HS-5 (cell line): ENCODE data around the gene ITPR3.

Source experiments
- DNase-seq: peaks from one replicate; pipeline ENCODE4 v3.0.0-alpha.2; 2012; ENCODE audit warnings: low read depth

The ITPR3 gene

GRCh38 chr6:33719326-33719987 is 98.3 kb downstream of the ITPR3 start:
- no peak for DNase-seq

GRCh38 chr6:33720998-33721397 is 99.9 kb downstream of the ITPR3 start:
- DNase-seq, result no peak

GRCh38 chr6:33721508-33721907 is 100.4 kb downstream of the ITPR3 start:
- DNase-seq, result no peak

- DNase-seq, result no peak
Observed at GRCh38 chr6:33722103-33722623, 101.0 kb downstream of the ITPR3 start.

GRCh38 chr6:33723371-33724085 is 102.4 kb downstream of the ITPR3 start:
- DNase-seq, result no peak

- DNase-seq, result no peak
Observed at GRCh38 chr6:33724102-33725023, 103.2 kb downstream of the ITPR3 start.

- no peak for DNase-seq
Observed at GRCh38 chr6:33725222-33725621, 104.1 kb downstream of the ITPR3 start.

- no peak for DNase-seq
Observed at GRCh38 chr6:33725891-33726673, 105.0 kb downstream of the ITPR3 start.

GRCh38 chr6:33726696-33727095 is 105.6 kb downstream of the ITPR3 start:
- DNase-seq, result no peak

- no peak for DNase-seq
Observed at GRCh38 chr6:33727126-33727525, 106.0 kb downstream of the ITPR3 start.

GRCh38 chr6:33727932-33728331 is 106.8 kb downstream of the ITPR3 start:
- DNase-seq, result no peak

GRCh38 chr6:33728438-33728837 is 107.3 kb downstream of the ITPR3 start:
- no peak for DNase-seq

- no peak for DNase-seq
Observed at GRCh38 chr6:33729059-33729458, 107.9 kb downstream of the ITPR3 start.

- DNase-seq, result no peak
Observed at GRCh38 chr6:33730611-33731010, 109.5 kb downstream of the ITPR3 start.

GRCh38 chr6:33731035-33731434 is 109.9 kb downstream of the ITPR3 start:
- DNase-seq, result no peak

- no peak for DNase-seq
Observed at GRCh38 chr6:33731751-33732282, 110.7 kb downstream of the ITPR3 start.

- DNase-seq, result no peak
Observed at GRCh38 chr6:33732385-33732784, 111.3 kb downstream of the ITPR3 start.

GRCh38 chr6:33732817-33733708 is 111.9 kb downstream of the ITPR3 start:
- no peak for DNase-seq

GRCh38 chr6:33733709-33734007 is 112.5 kb downstream of the ITPR3 start:
- no peak for DNase-seq

- DNase-seq, result no peak
Observed at GRCh38 chr6:33735216-33735615, 114.1 kb downstream of the ITPR3 start.
